Stimulated activated CD4-positive, alpha-beta T cell treated with anti-CD3 and anti-CD28 coated beads, Interleukin-2, amount 100 ng/mL, for 24 hours (primary cell): Measurements from ENCODE around the gene HSPB9.
A peak's percentile ranks its signal among the peaks of the same experiment; 100 is the strongest.

Experiments used
- DNase-seq, 2 donors: peaks; one replicate each; pipeline ENCODE4 v3.0.0-alpha.2; 2020

HSPB9 gene

GRCh38 chr17:42122371-42123303, at the start of gene HSPB9:
HSPB9 (plus strand) TSS chr17:42122804; CDS start chr17:42122851, 47 bp downstream.
- no peak for DNase-seq

- DNase-seq, result no peak
These were observed 46.8 kb upstream of the HSPB9 start for GRCh38 chr17:42075789-42076188.

- DNase-seq, result no peak
These were observed 45.6 kb upstream of the HSPB9 start for GRCh38 chr17:42076797-42077559.

- DNase-seq, result no peak
These were observed 44.8 kb upstream of the HSPB9 start for GRCh38 chr17:42077755-42078154.

- no peak for DNase-seq
These were observed 44.1 kb upstream of the HSPB9 start for GRCh38 chr17:42078396-42079043.

GRCh38 chr17:42079541-42079940, 43.1 kb upstream of the HSPB9 start:
- DNase-seq, result no peak

- no peak for DNase-seq
These were observed 41.0 kb upstream of the HSPB9 start for GRCh38 chr17:42081516-42082129.

- no peak for DNase-seq
These were observed 35.4 kb upstream of the HSPB9 start for GRCh38 chr17:42087042-42087701.

GRCh38 chr17:42087736-42088705, 34.6 kb upstream of the HSPB9 start:
- DNase-seq, result no peak

GRCh38 chr17:42088736-42089135, 33.9 kb upstream of the HSPB9 start:
- no peak for DNase-seq

GRCh38 chr17:42090964-42091790, 31.4 kb upstream of the HSPB9 start:
- DNase-seq, result no peak

- DNase-seq, result no peak
These were observed 29.7 kb upstream of the HSPB9 start for GRCh38 chr17:42092939-42093338.

- no peak for DNase-seq
These were observed 28.1 kb upstream of the HSPB9 start for GRCh38 chr17:42094375-42095069.

GRCh38 chr17:42096360-42097111, 26.1 kb upstream of the HSPB9 start:
- no peak for DNase-seq

- DNase-seq, result peak; percentile 60 to 62
These were observed 24.6 kb upstream of the HSPB9 start, which contains the start of gene ZNF385C for GRCh38 chr17:42097691-42098631. ZNF385C (minus strand) TSS chr17:42098473; CDS start chr17:42063056, 35,417 bp downstream.

GRCh38 chr17:42098730-42099399, 23.7 kb upstream of the HSPB9 start:
- DNase-seq, result no peak
